Measurements from ENCODE around the gene ZNF184. TPM values are rescaled to one million over a fixed set of nuclear protein-coding genes. Genes with fewer than 3 reads are reported as not detected.

ZNF184 gene
- total and polyA plus RNA-seq, 9 of the 15 experiments (the other 6 are each of a cell fraction or from before 2014, with no cell fraction given), result 7.6 to 22.2 (median 12.8) TPM

DNA sequence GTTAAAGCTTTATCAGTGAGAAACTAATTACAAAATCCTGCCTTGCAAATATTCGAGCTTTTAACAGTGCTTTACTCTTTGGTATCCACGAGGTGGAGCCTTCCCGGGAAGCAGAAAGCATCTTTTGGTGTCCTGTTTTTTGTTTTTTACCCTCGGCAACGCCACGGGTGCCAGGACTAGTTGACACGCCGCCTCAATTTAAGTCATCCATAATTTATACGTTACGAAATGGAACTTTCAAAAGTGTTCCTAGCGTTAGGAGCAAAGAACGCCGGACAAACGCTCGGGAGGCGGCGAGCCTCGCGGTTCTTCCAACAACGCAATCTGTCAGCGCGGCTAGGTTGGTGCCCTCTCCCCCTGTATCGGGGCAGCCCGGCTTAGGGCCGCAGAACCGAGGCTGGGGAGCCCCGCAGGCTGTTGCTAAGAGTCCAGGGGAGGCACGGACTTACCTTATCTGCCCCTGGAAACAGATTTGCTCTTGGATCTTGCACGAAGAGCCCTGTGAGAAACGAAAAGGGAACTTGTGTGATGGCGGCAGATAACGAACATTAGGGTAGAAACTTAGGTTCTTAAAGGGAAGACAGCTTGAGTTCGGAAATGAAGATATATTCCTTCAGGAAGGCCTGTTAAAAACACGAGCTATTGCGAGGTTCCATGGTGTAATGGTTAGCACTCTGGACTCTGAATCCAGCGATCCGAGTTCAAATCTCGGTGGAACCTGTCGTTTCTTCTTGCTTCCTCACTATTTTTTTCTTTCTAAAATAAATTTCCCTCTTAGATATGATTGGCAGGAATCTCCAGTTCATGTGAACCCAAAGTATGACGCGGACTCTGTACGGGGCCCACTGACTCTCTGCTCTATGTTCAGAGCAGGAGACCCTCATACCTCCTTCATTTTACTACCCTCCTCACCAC lies 46.2 kb upstream of the ZNF184 start (continued):
- TF ChIP-seq, protein P1, sequence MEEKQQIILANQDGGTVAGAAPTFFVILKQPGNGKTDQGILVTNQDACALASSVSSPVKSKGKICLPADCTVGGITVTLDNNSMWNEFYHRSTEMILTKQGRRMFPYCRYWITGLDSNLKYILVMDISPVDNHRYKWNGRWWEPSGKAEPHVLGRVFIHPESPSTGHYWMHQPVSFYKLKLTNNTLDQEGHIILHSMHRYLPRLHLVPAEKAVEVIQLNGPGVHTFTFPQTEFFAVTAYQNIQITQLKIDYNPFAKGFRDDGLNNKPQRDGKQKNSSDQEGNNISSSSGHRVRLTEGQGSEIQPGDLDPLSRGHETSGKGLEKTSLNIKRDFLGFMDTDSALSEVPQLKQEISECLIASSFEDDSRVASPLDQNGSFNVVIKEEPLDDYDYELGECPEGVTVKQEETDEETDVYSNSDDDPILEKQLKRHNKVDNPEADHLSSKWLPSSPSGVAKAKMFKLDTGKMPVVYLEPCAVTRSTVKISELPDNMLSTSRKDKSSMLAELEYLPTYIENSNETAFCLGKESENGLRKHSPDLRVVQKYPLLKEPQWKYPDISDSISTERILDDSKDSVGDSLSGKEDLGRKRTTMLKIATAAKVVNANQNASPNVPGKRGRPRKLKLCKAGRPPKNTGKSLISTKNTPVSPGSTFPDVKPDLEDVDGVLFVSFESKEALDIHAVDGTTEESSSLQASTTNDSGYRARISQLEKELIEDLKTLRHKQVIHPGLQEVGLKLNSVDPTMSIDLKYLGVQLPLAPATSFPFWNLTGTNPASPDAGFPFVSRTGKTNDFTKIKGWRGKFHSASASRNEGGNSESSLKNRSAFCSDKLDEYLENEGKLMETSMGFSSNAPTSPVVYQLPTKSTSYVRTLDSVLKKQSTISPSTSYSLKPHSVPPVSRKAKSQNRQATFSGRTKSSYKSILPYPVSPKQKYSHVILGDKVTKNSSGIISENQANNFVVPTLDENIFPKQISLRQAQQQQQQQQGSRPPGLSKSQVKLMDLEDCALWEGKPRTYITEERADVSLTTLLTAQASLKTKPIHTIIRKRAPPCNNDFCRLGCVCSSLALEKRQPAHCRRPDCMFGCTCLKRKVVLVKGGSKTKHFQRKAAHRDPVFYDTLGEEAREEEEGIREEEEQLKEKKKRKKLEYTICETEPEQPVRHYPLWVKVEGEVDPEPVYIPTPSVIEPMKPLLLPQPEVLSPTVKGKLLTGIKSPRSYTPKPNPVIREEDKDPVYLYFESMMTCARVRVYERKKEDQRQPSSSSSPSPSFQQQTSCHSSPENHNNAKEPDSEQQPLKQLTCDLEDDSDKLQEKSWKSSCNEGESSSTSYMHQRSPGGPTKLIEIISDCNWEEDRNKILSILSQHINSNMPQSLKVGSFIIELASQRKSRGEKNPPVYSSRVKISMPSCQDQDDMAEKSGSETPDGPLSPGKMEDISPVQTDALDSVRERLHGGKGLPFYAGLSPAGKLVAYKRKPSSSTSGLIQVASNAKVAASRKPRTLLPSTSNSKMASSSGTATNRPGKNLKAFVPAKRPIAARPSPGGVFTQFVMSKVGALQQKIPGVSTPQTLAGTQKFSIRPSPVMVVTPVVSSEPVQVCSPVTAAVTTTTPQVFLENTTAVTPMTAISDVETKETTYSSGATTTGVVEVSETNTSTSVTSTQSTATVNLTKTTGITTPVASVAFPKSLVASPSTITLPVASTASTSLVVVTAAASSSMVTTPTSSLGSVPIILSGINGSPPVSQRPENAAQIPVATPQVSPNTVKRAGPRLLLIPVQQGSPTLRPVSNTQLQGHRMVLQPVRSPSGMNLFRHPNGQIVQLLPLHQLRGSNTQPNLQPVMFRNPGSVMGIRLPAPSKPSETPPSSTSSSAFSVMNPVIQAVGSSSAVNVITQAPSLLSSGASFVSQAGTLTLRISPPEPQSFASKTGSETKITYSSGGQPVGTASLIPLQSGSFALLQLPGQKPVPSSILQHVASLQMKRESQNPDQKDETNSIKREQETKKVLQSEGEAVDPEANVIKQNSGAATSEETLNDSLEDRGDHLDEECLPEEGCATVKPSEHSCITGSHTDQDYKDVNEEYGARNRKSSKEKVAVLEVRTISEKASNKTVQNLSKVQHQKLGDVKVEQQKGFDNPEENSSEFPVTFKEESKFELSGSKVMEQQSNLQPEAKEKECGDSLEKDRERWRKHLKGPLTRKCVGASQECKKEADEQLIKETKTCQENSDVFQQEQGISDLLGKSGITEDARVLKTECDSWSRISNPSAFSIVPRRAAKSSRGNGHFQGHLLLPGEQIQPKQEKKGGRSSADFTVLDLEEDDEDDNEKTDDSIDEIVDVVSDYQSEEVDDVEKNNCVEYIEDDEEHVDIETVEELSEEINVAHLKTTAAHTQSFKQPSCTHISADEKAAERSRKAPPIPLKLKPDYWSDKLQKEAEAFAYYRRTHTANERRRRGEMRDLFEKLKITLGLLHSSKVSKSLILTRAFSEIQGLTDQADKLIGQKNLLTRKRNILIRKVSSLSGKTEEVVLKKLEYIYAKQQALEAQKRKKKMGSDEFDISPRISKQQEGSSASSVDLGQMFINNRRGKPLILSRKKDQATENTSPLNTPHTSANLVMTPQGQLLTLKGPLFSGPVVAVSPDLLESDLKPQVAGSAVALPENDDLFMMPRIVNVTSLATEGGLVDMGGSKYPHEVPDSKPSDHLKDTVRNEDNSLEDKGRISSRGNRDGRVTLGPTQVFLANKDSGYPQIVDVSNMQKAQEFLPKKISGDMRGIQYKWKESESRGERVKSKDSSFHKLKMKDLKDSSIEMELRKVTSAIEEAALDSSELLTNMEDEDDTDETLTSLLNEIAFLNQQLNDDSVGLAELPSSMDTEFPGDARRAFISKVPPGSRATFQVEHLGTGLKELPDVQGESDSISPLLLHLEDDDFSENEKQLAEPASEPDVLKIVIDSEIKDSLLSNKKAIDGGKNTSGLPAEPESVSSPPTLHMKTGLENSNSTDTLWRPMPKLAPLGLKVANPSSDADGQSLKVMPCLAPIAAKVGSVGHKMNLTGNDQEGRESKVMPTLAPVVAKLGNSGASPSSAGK (IDR thresholded peaks at IDR 0.05), result peak; percentile 83
- TF ChIP-seq PML (IDR thresholded peaks at IDR 0.05; ENCODE audit: low read length) (no peak), KLF10 (CRISPR knock-in tag; IDR thresholded peaks at IDR 0.05) (no peak), CHD4 (IDR thresholded peaks at IDR 0.05; ENCODE audit: insufficient read depth, insufficient replicate concordance, low read depth, low read length, poor library complexity, severe bottlenecking) (no peak)

All from K562 (cell line).